GM21515 (cell line): ENCODE results near the gene COG7.
"Not testable (repeated sequence)": the region's sequence is repeated elsewhere in the genome, so short reads cannot be mapped to it uniquely, and the experiment has no call there.

ENCODE experiments used
- ATAC-seq: cut with Tn5 transposase; IDR thresholded peaks from one replicate; pipeline ENCODE4 v1.9.1; 2021; ENCODE audit not compliant: unreplicated experiment

Gene COG7

GRCh38 chr16:23476289-23476688 is 23.3 kb upstream of the COG7 start:
- no peak for ATAC-seq

GRCh38 chr16:23469814-23470213 is 16.8 kb upstream of the COG7 start:
- no peak for ATAC-seq

- ATAC-seq = no peak
Observed at GRCh38 chr16:23466162-23466885, 13.3 kb upstream of the COG7 start.

- ATAC-seq = no peak
Observed at GRCh38 chr16:23465179-23465578, 12.2 kb upstream of the COG7 start.

GRCh38 chr16:23464196-23464595 is 11.2 kb upstream of the COG7 start:
- no peak for ATAC-seq

- not testable (repeated sequence) for ATAC-seq
Observed at GRCh38 chr16:23462994-23463393, 10.0 kb upstream of the COG7 start.

GRCh38 chr16:23453338-23454052 is 506 bp upstream of the COG7 start:
- no peak for ATAC-seq

GRCh38 chr16:23452221-23452571 is 793 bp downstream of the COG7 start:
- ATAC-seq = no peak

- no peak for ATAC-seq
Observed at GRCh38 chr16:23448392-23448791, 4.6 kb downstream of the COG7 start.

GRCh38 chr16:23437542-23437941 is 15.4 kb downstream of the COG7 start:
- not testable (repeated sequence) for ATAC-seq

- no peak for ATAC-seq
Observed at GRCh38 chr16:23436951-23437350, 16.0 kb downstream of the COG7 start.

GRCh38 chr16:23435500-23435899 is 17.5 kb downstream of the COG7 start:
- no peak for ATAC-seq

GRCh38 chr16:23434380-23434779 is 18.6 kb downstream of the COG7 start:
- ATAC-seq = no peak

GRCh38 chr16:23433261-23433920 is 19.6 kb downstream of the COG7 start:
- ATAC-seq = no peak

- no peak for ATAC-seq
Observed at GRCh38 chr16:23432176-23433128, 20.5 kb downstream of the COG7 start.

- ATAC-seq = no peak
Observed at GRCh38 chr16:23428351-23428750, 24.6 kb downstream of the COG7 start.

GRCh38 chr16:23424292-23424958 is 28.6 kb downstream of the COG7 start:
- ATAC-seq = no peak

GRCh38 chr16:23423496-23424049 is 29.4 kb downstream of the COG7 start:
- ATAC-seq = no peak

GRCh38 chr16:23420011-23420410 is 33.0 kb downstream of the COG7 start:
- ATAC-seq = no peak

- ATAC-seq = no peak
Observed at GRCh38 chr16:23416816-23417215, 36.2 kb downstream of the COG7 start.
